Activated CD4-positive, CD25-positive, alpha-beta regulatory T cell treated with anti-CD3 and anti-CD28 coated beads, Interleukin-2, amount 50 U/mL, for 72 hours (primary cell): ENCODE data around the gene SCN9A.
"Not testable (repeated sequence)": the region's sequence is repeated elsewhere in the genome, so short reads cannot be mapped to it uniquely, and the experiment has no call there.

ENCODE experiments used
- DNase-seq: peaks from one replicate; pipeline ENCODE4 v3.0.0; 2021

The SCN9A gene

DNA sequence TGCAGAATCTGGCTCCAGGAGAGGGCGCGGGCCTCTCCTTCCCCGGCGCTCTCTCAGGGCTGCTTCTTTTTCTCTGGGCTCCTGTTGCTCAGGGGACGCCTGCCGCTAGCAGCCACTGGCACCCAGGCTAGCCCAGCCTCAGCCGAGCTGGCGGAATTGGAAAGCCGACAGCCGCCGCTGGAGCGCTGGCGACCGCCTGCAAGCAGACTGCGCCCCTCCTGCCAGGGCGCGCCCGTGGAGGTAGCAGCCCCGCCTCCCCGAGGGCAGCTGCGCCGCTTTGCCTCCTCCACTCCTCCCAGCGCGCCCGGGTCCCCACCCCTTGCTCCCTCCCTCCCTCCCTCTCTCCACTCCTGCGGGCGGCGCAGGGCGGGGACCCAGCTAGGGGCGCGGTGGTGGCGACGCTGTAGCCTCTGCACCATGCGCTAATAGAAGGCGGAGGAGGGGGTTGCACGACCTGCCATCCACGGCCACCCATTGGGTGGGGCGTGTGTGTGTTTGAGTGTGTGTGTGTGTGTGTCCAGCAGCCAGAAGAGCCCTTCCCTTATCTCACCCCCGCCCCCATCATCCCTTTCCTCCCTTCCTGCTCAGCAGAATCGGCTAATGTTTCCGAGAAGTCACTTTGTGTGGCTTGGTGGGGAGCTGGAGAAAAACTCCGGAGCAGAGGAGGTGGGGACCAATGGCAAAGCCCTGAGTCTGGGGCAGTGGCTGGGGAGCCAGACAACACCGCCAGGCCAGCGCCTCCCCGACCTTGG, at the start of gene SCN9A:
Gene SCN9A, minus strand, starts transcription at position 209 of the 752 bp plus-strand sequence. CDS start 64,188 bp downstream, outside the sequence.
- DNase-seq, result no peak

DNA sequence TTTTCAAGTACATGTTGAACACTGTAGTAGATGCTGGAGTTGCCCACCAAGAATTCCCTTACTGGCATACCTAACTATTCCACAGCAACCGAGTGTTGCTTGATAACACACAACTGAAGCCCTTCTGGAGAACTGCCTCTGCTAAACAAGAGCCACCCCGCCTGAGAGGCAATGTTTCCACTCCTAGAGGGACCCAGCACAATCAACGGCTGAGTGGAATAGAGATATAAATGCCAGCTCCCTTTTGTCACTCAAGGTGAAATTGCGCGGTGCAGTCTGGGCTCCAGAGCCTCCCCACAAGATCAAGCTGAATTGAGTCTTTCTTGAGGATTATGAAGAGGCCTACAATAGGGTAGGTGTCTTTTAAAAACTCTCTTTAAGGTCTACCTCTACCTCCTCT, 49.1 kb upstream of the SCN9A start:
- DNase-seq, result no peak

DNA sequence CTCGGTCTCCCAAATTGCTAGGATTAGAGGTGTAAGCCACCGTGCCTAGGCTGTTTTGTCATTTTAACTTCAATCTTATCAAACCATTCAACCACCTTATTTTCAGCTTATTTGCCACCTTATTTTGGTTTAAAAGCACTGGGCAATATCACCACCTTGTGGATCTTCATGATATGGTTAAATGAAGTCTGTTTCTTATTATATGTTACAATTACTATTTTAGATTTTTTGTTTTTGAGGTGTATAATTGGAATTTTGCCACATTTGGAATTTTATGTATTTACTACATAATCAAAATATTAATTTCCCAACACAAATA, 43.8 kb upstream of the SCN9A start:
- no peak for DNase-seq

DNA sequence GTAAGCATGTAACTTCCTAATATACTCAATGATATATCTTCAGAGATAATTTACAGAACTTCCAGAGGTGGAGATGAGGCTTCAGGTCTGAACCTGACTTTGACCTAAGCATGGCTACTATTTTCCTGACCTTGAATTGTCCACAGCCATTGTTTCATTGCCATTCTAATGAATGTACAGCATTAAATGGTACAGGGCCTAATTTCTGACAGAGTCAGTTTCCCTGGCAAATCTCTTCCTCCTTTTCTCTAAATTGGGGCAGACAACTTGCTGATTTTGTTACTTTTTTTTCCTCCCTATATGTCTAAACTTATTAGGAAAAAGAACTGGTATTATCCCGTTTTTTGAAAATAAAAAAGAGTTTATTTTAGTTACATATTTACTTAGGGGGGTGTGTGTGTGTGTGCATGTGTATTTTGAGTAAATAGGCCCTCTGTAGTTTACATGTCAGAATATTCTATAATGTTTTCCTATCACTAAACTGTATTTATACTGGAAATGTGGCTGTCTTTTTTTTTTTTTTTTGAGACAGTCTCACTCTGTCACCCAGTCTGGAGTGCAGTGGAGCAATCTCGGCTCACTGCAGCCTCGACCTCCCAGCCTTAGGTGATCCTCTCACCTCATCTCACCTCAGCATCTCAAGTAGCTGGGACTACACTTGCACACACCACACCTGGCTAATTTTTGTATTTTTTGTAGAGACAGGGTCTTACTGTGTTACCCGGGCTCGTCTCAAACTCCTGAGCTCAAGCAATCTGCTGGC, 43.3 kb upstream of the SCN9A start:
- no peak for DNase-seq

DNA sequence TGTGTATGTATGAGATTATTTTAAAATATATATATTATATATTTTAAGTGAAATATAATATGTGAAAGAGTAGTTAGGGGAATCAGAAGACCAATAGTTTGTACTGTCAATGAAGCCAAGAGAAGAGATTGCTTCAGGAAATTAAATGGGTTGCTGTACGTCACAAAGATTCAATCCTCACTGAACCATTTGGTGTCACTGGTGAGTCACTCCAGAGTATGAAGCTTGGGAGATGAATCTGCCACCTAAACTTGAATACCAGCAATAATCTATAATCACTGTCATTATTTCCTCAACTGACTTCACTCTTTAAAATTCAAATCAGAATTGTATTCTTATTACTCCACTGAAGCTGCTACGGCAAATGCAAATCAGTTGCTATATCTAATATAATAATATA, 41.9 kb upstream of the SCN9A start:
- no peak for DNase-seq

DNA sequence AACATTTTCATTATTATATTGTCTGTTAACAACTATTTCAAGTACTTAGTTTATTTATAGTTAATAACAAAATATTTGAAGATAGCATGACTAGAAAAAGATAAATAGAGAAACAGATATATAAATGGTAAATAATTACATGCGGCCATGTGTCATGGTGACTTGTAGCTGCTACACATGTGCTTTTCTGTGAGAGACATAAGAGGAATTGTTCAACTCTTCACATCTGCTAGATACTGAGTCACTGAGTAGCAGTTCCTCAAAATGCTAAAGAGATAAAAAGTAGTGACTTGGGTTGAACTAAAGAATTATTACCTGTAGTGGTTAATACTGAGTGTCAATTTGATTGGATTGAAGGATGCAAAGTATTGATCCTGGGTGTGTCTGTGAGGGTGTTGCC, 37.5 kb upstream of the SCN9A start:
- DNase-seq, result no peak

DNA sequence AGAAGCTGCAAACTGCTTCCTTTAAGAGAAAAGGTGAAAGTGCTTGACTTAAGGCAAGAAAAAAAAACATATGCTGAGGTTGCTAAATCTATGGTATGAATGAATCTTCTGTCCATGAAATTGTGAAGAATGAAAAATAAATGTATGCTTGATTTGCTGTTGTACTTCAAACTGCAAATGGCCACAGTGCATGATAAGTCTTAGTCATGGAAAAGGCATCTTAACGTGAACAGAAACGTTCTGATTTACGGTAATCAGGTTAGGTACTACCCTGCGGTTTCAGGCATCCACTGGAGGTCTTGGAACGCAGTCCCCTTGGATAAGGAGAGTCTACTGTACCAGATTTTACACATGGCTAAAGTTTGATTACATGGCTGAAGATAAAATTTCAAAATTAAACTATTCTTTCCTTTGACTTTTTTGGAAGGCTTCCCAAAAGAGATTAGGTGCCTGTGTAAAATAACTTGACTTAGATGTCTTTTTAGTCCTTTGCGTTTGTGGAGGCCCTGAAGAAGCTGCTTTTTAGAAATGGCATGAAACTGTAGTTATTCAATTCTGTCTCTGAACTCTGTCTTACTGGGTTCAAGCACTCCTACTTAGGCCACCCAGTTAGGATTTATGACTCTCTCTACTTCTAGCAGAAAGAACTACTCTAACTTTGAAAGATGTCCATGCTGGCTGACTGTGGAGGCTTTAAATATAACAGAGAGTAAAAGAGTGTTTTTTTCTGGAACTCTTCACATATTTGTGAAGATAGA, 35.9 kb upstream of the SCN9A start:
- DNase-seq, result no peak

DNA sequence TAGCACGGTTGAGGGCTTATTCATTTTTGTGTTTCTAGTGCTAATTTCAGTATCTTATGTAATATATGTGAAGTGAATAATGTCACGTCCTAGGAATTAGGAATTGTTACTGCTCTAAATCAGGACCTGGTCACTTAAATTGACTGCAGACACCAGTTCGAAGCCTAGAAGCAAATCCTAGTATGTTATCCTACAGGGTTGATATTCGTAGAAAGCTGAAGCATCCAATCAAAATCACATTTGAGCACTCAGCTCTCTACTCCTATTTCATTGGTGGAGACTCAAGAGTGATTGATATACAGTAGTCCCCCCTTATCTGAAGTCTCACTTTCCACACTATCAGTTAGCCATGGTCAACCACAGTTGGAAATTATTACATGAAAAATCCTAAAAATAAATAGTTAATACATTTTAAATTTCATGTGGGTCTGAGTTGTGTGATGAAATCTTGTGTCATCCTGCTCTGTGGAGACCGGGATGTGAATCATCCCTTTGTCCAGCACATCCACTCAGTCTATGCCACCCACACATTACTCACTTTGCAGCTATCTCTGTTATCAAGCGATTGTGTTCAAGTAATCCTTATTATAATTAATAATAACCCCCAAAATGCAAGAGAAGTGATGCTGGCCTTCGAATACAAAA, 35.2 kb upstream of the SCN9A start:
- DNase-seq, result no peak

DNA sequence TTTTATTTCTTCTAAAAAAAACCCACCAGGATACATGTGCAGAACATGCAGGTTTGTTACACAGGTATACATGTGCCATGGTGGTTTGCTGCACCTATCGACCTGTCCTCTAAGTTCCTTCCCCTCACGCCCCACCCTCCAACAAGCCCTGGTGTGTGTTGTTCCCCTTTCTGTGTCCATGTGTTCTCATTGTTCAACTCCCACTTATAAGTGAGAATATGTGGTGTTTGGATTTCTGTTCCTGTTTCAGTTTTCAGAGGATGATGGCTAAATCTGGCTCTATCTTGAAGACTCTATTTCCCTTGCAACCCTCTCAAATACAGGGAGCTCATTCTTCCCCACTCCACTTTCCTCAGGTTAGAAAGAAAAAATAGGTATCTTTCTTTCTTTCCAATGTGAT, 32.0 kb upstream of the SCN9A start:
- DNase-seq, result not testable (repeated sequence)

DNA sequence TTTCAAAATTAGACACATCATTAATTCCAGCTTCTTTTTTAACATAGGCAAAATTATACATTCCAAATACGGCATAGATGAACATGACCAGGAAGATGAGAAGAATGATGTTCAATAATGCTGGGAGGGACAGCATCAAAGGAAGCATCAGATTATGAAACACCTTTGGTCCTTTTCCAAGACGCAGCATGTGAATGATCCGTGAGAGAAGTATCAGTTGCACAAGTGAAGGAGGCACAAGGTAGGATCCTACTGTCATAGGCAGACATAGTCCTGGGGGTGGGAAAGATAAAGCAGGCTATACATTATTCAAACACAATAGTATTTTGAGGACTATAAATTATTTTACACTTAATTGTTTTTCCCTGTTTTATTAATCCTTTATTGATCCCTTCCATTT, 30.6 kb upstream of the SCN9A start:
- DNase-seq, result no peak

DNA sequence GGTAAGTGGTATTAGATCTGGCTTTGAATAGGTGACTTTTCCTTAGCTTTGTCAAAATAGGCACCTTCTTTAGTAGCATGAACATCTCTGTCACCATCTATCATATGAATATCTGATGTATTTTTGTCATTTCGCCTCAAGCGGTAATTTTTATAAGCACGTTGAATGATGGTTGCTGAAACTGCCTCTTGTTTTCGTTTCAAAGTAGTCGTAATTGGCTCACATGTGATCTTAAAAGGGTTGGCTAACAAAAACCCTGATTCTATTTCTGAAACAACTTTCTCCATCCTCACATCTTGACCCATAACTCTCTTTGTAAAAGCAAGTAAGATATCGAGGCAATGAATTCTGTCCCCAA, 29.8 kb upstream of the SCN9A start:
- DNase-seq, result no peak

DNA sequence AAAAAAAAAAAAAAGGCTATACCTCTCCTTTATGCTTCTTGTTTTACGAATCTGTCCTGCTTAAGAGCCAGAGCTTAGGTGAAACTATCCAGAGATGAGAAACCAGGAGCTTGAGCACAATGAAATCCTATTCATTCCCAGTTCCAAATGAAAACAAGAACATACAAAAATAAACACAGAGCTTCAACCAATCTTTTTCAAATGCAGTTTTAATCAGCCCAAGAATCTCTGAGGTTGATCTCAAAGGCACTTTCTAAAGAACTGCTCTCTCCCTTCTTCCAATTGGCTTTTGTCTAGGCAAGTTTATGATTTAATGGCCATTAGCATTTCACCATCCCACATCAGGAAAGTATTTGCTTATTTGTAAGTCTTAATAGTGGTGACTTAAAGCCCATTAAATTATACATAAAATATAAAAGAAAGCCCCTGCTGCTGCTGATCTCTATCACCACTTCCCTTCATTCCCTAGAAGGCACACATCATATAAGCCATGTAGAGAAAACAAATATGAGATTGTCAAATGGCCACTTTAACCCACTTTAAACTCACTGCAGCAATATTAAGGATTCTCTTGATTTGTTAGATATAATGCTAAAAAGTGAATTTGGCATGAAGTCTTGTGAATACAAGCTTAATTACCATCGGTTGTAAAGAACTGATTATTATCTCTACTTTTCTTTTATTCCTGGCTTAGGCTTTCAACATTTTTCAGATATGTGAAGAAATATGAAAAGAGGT, 29.3 kb upstream of the SCN9A start:
- no peak for DNase-seq

DNA sequence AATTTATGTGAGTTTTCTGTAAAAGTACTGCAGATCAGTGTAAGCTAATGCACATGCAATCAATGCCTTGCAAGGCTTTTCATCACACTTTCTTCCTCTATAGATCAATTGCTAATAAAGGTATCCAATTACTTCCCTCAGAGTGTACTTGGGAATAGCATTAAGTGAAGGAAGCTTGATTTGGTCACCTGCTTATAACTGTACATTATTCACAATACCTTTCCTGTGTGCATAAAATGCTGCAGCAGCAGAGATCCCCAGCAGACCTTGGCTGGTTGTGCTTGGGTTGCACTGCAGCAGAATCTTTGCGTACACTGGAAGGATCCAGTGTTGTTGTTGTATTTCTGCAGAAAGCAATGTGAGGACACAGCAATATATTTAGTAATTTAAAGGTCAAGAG, 18.5 kb upstream of the SCN9A start:
- no peak for DNase-seq

DNA sequence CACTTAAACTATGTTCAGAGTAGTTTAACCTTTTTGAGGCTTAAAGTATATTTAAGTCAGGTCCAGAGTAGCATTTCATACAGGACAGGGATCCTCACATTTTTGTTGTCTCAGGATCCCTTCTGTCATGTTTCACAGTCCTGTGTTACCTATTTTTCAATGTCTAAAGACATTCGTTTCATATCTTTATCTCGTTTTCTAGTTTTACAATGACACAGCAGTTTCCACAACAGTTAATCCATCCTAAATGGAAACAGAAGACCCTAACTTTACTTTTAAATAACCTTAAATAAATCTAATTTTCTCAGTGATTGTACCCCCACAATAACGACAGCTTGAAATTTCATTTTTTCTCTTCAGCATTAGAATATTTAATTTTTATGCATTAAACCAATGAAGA, 17.3 kb upstream of the SCN9A start:
- DNase-seq, result no peak

DNA sequence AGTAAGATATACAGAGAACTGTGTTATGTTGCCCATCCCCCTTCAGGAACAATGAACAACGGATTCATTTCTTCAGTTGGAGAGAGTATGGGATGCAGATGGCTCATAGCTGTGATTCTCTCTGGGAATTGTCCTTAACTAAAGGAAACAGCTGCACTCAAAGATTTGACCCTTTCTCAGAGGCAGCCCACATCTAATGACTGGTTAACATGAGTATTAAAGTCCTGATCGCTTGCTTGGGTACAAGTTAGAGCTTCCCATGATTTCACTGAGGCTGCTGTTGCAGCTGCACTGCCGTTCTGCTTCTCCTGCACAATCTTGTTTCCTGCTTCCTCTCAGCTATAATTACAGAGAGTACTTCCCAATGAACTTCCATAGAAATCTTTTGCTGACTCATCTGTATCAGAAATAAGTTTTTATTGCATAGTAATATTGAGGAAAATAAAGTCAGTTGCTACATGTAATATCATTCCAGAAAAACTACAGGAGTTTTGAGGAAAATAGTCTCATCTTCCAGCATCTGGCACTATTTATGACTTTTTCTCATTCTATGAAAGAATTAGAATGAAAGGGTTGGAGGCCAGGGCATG, 12.8 kb upstream of the SCN9A start:
- DNase-seq, result no peak

DNA sequence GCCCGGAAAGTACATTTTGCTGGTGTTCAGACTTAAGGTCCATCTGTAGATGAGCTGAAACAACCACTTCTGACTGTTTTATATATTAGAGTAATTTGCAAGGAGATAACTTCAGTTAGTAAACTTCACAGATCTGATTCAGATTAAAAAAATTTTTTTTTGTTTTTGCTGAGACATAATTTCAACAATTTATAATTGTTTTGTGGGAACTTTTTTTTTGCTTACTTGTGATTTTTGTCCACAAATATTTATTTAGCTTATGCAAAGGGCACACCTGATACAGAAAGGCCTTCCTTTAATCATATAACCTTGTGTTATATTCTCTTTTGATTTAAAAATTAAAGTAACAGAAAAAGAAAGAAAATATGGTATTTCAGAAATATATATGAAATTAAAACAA, 9.6 kb upstream of the SCN9A start:
- DNase-seq, result no peak

DNA sequence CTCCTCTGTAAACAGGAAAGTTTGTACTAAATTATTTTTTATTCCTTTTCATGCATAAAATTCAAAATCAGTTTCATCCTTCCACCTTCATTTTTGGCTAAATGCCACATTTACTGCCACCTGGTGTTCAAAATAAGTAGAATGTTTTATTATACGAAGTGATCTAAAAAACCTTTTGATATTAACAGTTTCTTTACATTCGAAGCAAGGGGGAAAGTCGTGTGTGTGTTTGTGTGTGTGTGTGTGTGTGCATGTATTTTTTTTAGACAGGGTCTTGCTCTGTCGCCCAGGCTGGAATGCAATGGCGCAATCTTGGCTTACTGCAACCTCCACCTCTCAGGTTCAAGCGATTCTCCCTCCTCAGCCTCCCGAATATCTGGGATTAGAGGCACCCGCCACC, 9.0 kb upstream of the SCN9A start:
- no peak for DNase-seq

DNA sequence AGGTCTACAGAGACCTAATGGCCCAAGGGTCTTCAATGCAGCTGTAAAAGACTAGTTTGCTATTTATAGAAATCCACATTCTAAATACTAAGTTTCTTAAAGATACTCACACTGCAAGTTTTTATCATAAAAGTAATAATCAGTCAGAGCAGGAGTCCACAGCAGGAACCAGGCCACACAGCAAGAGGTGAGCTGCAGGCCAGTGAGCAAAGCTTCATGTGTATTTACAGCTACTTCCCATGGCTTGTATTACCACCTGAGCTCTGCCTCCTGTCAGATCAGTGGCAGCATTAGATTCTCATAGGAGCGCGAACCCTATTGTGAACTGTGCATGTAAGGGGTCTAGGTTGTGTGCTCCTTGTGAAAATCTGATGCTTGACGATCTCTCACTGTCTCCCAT, 6.7 kb upstream of the SCN9A start:
- DNase-seq, result no peak

DNA sequence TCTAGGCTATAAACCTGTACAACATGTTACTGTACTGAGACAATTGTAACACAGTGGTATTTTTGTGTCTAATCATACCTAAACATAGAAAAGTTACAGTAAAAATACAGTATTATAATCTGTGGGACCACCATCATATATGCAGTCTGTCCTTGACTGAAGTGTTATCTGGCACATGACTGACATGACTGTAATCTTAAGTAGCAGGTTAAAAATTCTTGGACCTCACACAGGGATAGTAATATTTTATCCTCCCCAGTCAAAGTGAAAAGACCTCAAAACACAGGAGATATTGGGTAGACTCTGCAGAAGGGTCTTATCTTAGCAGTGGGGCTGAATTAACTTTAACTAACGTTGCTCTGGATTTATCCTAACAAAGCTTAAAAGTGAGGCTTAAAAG, 4.9 kb upstream of the SCN9A start:
- no peak for DNase-seq

DNA sequence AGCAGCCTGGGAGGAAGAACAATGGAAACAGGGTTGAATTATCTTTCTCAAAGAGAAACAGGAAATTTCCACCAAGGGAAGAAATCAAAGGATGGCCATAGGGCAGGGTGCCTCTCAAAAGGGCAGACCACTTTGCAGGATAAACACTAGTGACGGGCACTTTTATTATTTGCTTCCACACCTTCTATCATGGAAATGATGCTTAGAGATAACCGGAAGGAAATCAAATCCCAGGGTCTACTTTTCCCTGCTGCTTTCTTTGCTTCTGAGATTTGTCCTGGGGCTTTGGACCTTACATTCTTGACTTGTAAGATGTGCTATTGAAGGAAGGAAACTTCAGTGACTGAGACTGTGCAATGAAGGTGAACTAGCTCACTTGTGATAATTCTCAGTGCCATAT, 1.1 kb upstream of the SCN9A start:
- DNase-seq, result no peak

DNA sequence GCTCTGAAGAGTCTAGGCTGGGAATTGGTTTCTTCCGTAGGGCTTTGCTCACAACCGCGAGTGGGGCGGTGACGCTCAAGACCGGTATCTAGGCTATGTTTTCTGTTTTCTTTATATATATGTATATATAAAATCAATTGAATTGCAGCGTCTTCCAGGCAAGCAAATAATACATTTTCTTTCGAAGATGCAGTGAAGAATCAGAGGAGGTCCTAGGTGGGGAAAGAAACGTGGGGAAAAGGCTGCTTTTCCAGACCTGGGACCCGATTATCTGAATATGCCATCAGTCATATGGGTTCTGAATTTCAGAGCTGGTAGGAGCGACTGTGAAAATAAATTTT, 714 bp upstream of the SCN9A start:
- DNase-seq, result no peak

DNA sequence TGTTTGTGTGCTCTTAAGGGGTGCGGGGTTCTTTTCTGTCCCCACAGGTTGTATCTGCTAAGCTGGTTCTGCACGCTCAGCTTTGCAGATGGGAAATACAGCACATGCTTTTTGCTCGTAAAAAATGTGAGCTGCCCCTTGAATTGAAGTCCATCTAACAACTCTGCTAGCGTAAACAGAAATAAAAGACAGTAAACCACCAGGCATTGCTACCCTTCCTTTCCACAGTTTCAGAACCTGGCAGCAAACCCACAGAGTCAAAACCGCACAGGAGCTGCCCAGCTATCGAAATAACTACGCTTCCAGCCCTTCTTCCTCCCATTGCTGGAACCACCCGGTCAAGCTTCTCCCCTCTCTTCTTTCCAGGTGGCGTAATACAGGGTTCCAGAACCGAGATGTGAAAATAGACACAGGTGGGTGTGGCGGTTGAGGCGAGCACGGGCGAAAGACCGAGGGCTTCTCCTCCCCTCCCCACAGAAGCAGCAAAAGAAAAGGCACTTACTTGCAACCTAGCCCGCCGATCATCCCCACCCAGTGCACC, 479 bp downstream of the SCN9A start:
- no peak for DNase-seq
